HS-27A (cell line): ENCODE measurements around the gene RBM33.

ENCODE experiments used
- DNase-seq: peaks from one replicate; pipeline ENCODE4 v3.0.0-alpha.2; 2012; ENCODE audit warnings: low read depth, missing footprints

The RBM33 gene

GRCh38 chr7:155750255-155751125 is 106.0 kb downstream of the RBM33 start:
- no peak for DNase-seq

- DNase-seq: no peak
These were observed 106.9 kb downstream of the RBM33 start for GRCh38 chr7:155751409-155751808.

- no peak for DNase-seq
These were observed 108.4 kb downstream of the RBM33 start for GRCh38 chr7:155752756-155753445.

- no peak for DNase-seq
These were observed 109.0 kb downstream of the RBM33 start for GRCh38 chr7:155753446-155753965.

- DNase-seq: no peak
These were observed 109.7 kb downstream of the RBM33 start for GRCh38 chr7:155754165-155754564.

- no peak for DNase-seq
These were observed 110.6 kb downstream of the RBM33 start for GRCh38 chr7:155755026-155755425.

- no peak for DNase-seq
These were observed 111.9 kb downstream of the RBM33 start for GRCh38 chr7:155756322-155756721.

GRCh38 chr7:155758348-155758747 is 113.9 kb downstream of the RBM33 start:
- DNase-seq: no peak

GRCh38 chr7:155759740-155760430 is 115.4 kb downstream of the RBM33 start:
- no peak for DNase-seq

GRCh38 chr7:155761162-155761561 is 116.7 kb downstream of the RBM33 start:
- no peak for DNase-seq

GRCh38 chr7:155762036-155762435 is 117.6 kb downstream of the RBM33 start:
- DNase-seq: no peak

GRCh38 chr7:155762655-155763054 is 118.2 kb downstream of the RBM33 start:
- DNase-seq: no peak

- DNase-seq: no peak
These were observed 118.7 kb downstream of the RBM33 start for GRCh38 chr7:155763122-155763521.

- no peak for DNase-seq
These were observed 119.4 kb downstream of the RBM33 start for GRCh38 chr7:155763691-155764437.

- DNase-seq: no peak
These were observed 120.0 kb downstream of the RBM33 start for GRCh38 chr7:155764438-155764793.

GRCh38 chr7:155765458-155765857 is 121.0 kb downstream of the RBM33 start:
- DNase-seq: no peak

GRCh38 chr7:155766386-155766785 is 121.9 kb downstream of the RBM33 start:
- no peak for DNase-seq

- DNase-seq: no peak
These were observed 122.8 kb downstream of the RBM33 start for GRCh38 chr7:155766966-155767916.

- DNase-seq: no peak
These were observed 125.2 kb downstream of the RBM33 start for GRCh38 chr7:155769701-155770100.

- no peak for DNase-seq
These were observed 125.8 kb downstream of the RBM33 start for GRCh38 chr7:155770241-155770640.

GRCh38 chr7:155773531-155773930 is 129.1 kb downstream of the RBM33 start:
- no peak for DNase-seq
